IMR-90 (cell line): ENCODE results near the gene IL22RA2. TPM values are rescaled to one million over a fixed set of nuclear protein-coding genes. Genes with fewer than 3 reads are reported as not detected.
A peak's percentile ranks its signal among the peaks of the same experiment; 100 is the strongest.

Source experiments
- ATAC-seq: fragments of 200-7000 bp; cut with Tn5 transposase; 2 replicates; pipeline ENCODE4 v1.9.1; 2020; ENCODE audit warnings: low read depth, mild to moderate bottlenecking, moderate library complexity
- BruUV-seq: library from RNA; stranded (reverse); fragments of 400-500 nt; replicated peaks from 2 replicates; lab custom pipeline; 2021; lab: Mats Ljungman, UMichigan
- CTCF ChIA-PET: fragments of 300-600 bp; formaldehyde crosslinking; extraction: SDS; loops from one replicate; lab custom pipeline; 2021; ENCODE audit warnings: antibody characterized with exemption; lab: Yijun Ruan, JAX
- POLR2A ChIA-PET: fragments of 300-600 bp; sonication (Branson Sonifier 250); formaldehyde crosslinking; loops from one replicate; lab custom pipeline; 2022; ENCODE audit warnings: antibody characterized with exemption; ENCODE audit not compliant: unreplicated experiment; lab: Charles Lee
- DNase-seq: peaks from one replicate; pipeline ENCODE4 v3.0.0; 2013
- H2AFZ ChIP-seq: replicated peaks from 2 replicates; pipeline ENCODE3; 2013; ENCODE audit warnings: low read length, mild to moderate bottlenecking; ENCODE audit not compliant: poor library complexity
- H2AK5ac ChIP-seq: 2 replicates; pipeline ENCODE4 v1.6.1; 2013; ENCODE audit warnings: low read depth, low read length, inconsistent platforms
- H2AK9ac ChIP-seq: replicated peaks from 2 replicates; pipeline ENCODE3; 2013; ENCODE audit warnings: mild to moderate bottlenecking, low read depth, low read length, moderate library complexity; ENCODE audit not compliant: poor library complexity
- H2BK120ac ChIP-seq: 2 replicates; pipeline ENCODE4 v1.6.1; 2013; ENCODE audit warnings: low read depth, low read length, inconsistent platforms
- H2BK15ac ChIP-seq: 3 replicates; pipeline ENCODE4 v1.6.1; 2013; ENCODE audit warnings: low read depth, low read length, inconsistent platforms
- H2BK20ac ChIP-seq: 2 replicates; pipeline ENCODE4 v1.6.1; 2013; ENCODE audit warnings: low read depth, mild to moderate bottlenecking, inconsistent platforms, low read length, moderate library complexity
- H2BK5ac ChIP-seq: 2 replicates; pipeline ENCODE4 v1.6.1; 2013; ENCODE audit warnings: mild to moderate bottlenecking, low read depth, low read length, inconsistent platforms; ENCODE audit not compliant: poor library complexity, severe bottlenecking
- H3K14ac ChIP-seq: replicated peaks from 2 replicates; pipeline ENCODE4 v1.6.1; 2013; ENCODE audit warnings: low read depth, low read length, inconsistent platforms
- H3K18ac ChIP-seq: 2 replicates; pipeline ENCODE4 v1.6.1; 2013; ENCODE audit warnings: low read depth, low read length, control low read depth
- H3K23ac ChIP-seq: 2 replicates; pipeline ENCODE4 v1.6.1; 2013; ENCODE audit warnings: low read depth, low read length, inconsistent platforms
- H3K27ac ChIP-seq: 2 replicates; pipeline ENCODE4 v1.5.1; 2013; ENCODE audit warnings: mild to moderate bottlenecking, control low read depth, low read length; ENCODE audit not compliant: insufficient read depth
- H3K27me3 ChIP-seq: 2 replicates; pipeline ENCODE4 v1.6.1; 2013; ENCODE audit warnings: low read length; ENCODE audit not compliant: control insufficient read depth, insufficient read depth
- H3K36me3 ChIP-seq: 2 replicates; pipeline ENCODE4 v1.6.1; 2013; ENCODE audit warnings: low read length, mixed read lengths; ENCODE audit not compliant: control insufficient read depth, insufficient read depth
- H3K4ac ChIP-seq: 2 replicates; pipeline ENCODE4 v1.6.1; 2013; ENCODE audit warnings: low read depth, low read length, inconsistent platforms
- H3K4me1 ChIP-seq: 2 replicates; pipeline ENCODE4 v1.6.1; 2013; ENCODE audit warnings: low read length, mixed read lengths; ENCODE audit not compliant: control insufficient read depth, insufficient read depth
- H3K4me2 ChIP-seq: 2 replicates; pipeline ENCODE4 v1.6.1; 2013; ENCODE audit warnings: low read depth, mild to moderate bottlenecking, control low read depth, low read length, moderate library complexity
- H3K4me3 ChIP-seq: 2 replicates; pipeline ENCODE4 v1.5.1; 2013; ENCODE audit warnings: low read depth, mild to moderate bottlenecking, control low read depth, low read length, moderate library complexity; ENCODE audit not compliant: insufficient read depth
- H3K56ac ChIP-seq: 2 replicates; pipeline ENCODE4 v1.6.1; 2013; ENCODE audit warnings: low read length, inconsistent platforms; ENCODE audit not compliant: insufficient read depth; ENCODE audit errors: extremely low read depth
- H3K79me1 ChIP-seq, 2 experiments: 2 replicates each; pipeline ENCODE4 v1.6.1; 2013; ENCODE audit warnings: low read length in 2 of 2, inconsistent platforms in 1 of 2, low read depth in 1 of 2
- H3K9ac ChIP-seq: 2 replicates; pipeline ENCODE4 v1.6.1; 2013; ENCODE audit warnings: low read depth, low read length, control low read depth
- H3K9me1 ChIP-seq: 2 replicates; pipeline ENCODE4 v1.6.1; 2013; ENCODE audit warnings: low read length, inconsistent platforms; ENCODE audit not compliant: insufficient read depth
- H3K9me3 ChIP-seq: 2 replicates; pipeline ENCODE4 v1.6.1; 2013; ENCODE audit warnings: low read length; ENCODE audit not compliant: control insufficient read depth, insufficient read depth
- H4K20me1 ChIP-seq: 2 replicates; pipeline ENCODE4 v1.6.1; 2013; ENCODE audit warnings: low read length, inconsistent platforms; ENCODE audit not compliant: insufficient read depth
- H4K5ac ChIP-seq: 2 replicates; pipeline ENCODE4 v1.6.1; 2013; ENCODE audit warnings: mild to moderate bottlenecking, low read depth, low read length, control low read depth
- H4K8ac ChIP-seq, 2 experiments: 2 replicates each; pipeline ENCODE4 v1.6.1; 2013; ENCODE audit warnings: low read depth in 2 of 2, low read length in 2 of 2, control low read depth in 1 of 2, inconsistent platforms in 1 of 2
- H4K91ac ChIP-seq: 2 replicates; pipeline ENCODE4 v1.6.1; 2013; ENCODE audit warnings: low read depth, low read length, inconsistent platforms; ENCODE audit not compliant: insufficient read depth
- BHLHE40 ChIP-seq: fragments of 150-350 bp; IDR thresholded peaks from 2 replicates; pipeline ENCODE4 v1.6.1; 2016; ENCODE audit warnings: mild to moderate bottlenecking, low read depth, low read length
- CEBPB ChIP-seq: IDR thresholded peaks from 2 replicates; pipeline ENCODE4 v1.6.1; 2012; ENCODE audit warnings: low read depth, low read length, improper control_type of control experiment
- CHD1 ChIP-seq: IDR thresholded peaks from 2 replicates; pipeline ENCODE4 v1.6.1; 2012; ENCODE audit warnings: low read depth, low read length, improper control_type of control experiment
- CTCF ChIP-seq: conservative IDR thresholded peaks from 2 replicates; pipeline ENCODE4 v1.5.1; 2012; ENCODE audit warnings: mild to moderate bottlenecking, low read depth, low read length, improper control_type of control experiment
- ELK1 ChIP-seq: fragments of 150-350 bp; IDR thresholded peaks from 2 replicates; pipeline ENCODE4 v1.6.1; 2016; ENCODE audit warnings: low read depth, mild to moderate bottlenecking, low read length, moderate library complexity, borderline replicate concordance
- FOS ChIP-seq: fragments of 150-350 bp; IDR thresholded peaks from 2 replicates; pipeline ENCODE4 v1.6.1; 2016; ENCODE audit warnings: low read depth, low read length
- MAFK ChIP-seq: IDR thresholded peaks from 2 replicates; pipeline ENCODE4 v1.6.1; 2012; ENCODE audit warnings: low read depth, low read length, improper control_type of control experiment
- MAZ ChIP-seq: IDR thresholded peaks from 2 replicates; pipeline ENCODE4 v1.6.1; 2012; ENCODE audit warnings: low read depth, mild to moderate bottlenecking, low read length, improper control_type of control experiment, moderate library complexity, borderline replicate concordance
- MXI1 ChIP-seq: IDR thresholded peaks from 2 replicates; pipeline ENCODE4 v1.6.1; 2012; ENCODE audit warnings: low read depth, mild to moderate bottlenecking, low read length, moderate library complexity, borderline replicate concordance
- POLR2A ChIP-seq: IDR thresholded peaks from 2 replicates; pipeline ENCODE4 v1.6.1; 2012; ENCODE audit warnings: mild to moderate bottlenecking, low read depth, low read length
- RAD21 ChIP-seq: IDR thresholded peaks from 2 replicates; pipeline ENCODE4 v1.6.1; 2012; ENCODE audit warnings: low read length, improper control_type of control experiment
- RCOR1 ChIP-seq: IDR thresholded peaks from 2 replicates; pipeline ENCODE4 v1.6.1; 2012; ENCODE audit warnings: mild to moderate bottlenecking, low read length, improper control_type of control experiment; ENCODE audit not compliant: insufficient replicate concordance
- RFX5 ChIP-seq: IDR thresholded peaks from 2 replicates; pipeline ENCODE4 v1.8.0; 2012; ENCODE audit warnings: low read depth, mild to moderate bottlenecking, low read length, moderate library complexity
- SMC3 ChIP-seq: fragments of 150-350 bp; IDR thresholded peaks from 2 replicates; pipeline ENCODE4 v1.6.1; 2016; ENCODE audit warnings: low read depth, mild to moderate bottlenecking, antibody characterized with exemption, low read length, moderate library complexity
- WGBS, 2 experiments: methylation state at CpG; one replicate each; pipeline versions ENCODE4 v1.1.5 to v1.1.7; 2013; ENCODE audit warnings: missing lambda C conversion rate in 2 of 2; ENCODE audit not compliant: insufficient read length in 1 of 2; ENCODE audit errors: extremely low coverage in 2 of 2; 5-methylcytosine and 5-hydroxymethylcytosine counted together
- dilution Hi-C: fragments of 300-500 bp; cut with HindIII; formaldehyde crosslinking; loops from one replicate; pipeline ENCODE4 v1.14.3; 2018; ENCODE audit warnings: low sequenced_read_pairs; ENCODE audit not compliant: unreplicated experiment
- in situ Hi-C: fragments of 300-500 bp; cut with MboI; formaldehyde crosslinking; loops from 3 replicates; pipeline ENCODE4 v1.14.3; 2019; ENCODE audit warnings: low sequenced_read_pairs, inconsistent platforms, mixed read lengths
- intact Hi-C: fragments of 100-400 bp; cut with micrococcal nuclease; formaldehyde crosslinking; loops from 2 replicates; pipeline ENCODE4 v1.10.0; 2022
- polyA plus RNA-seq, 3 experiments: library from polyadenylated mRNA; depleted of rRNA; stranded (reverse); fragments of >200 nt; gene quantifications; 2 replicates each; pipeline ENCODE4 v1.2.3, GENCODE V29; 2012; ENCODE audit warnings: low replicate concordance in 1 of 3
- total RNA-seq: library from RNA; depleted of rRNA; stranded (reverse); fragments of >200 nt; gene quantifications from 2 replicates; pipeline ENCODE4 v1.2.3, GENCODE V29; 2012
- TF ChIP-seq, protein P1 (sequence below): fragments of 150-350 bp; IDR thresholded peaks from 2 replicates; pipeline ENCODE4 v1.6.1; 2017; ENCODE audit warnings: mild to moderate bottlenecking, antibody characterized with exemption, low read length, low read depth

IL22RA2 gene
- total and polyA plus RNA-seq, 2 of the 4 experiments (the other 2 are of a cell fraction), result not detected

DNA sequence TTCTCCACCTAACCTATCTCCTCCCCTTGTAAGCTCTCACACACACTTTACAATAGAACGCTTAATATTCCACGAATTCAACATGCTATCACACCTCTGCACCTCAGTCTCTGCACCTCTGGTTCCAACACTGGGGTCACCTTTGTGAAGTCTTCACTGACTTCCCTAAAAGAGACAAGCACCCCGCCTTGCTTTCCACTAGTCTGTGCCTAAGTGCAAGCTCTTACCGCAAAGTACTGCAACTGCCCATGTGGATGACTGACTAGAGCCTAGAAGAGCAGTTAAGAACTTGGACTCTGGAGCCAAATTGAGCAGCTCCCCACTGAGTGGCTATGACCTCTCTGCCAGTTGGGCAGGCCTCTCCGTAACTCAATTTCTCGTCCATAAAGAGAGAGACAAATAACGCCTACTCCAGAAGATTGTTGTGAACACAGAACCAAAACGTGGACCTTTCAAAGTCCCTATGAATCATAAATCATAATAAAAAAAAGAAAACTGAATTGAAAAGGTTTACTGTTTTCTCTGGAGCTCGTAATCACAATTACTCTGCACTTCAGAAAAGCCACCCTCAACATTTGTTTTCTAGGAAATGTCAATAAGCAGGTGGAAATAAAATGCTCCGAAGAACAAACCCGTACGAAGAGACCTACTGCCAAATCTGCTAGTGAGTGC is 44.5 kb upstream of the IL22RA2 start:
- Histone ChIP-seq H3K23ac (peak overlapping the region; percentile 57; the same call in 1 of the 2 replicates), H2AK9ac (peak overlapping the region; percentile 82), H3K14ac (peak overlapping the region; percentile 79; the same call in 1 of the 2 replicates), H3K36me3 (no peaks in the 10 kb centered on the region), H4K91ac (no peak overlapping the region), H2BK20ac (no peak overlapping the region), H3K18ac (no peak overlapping the region), H2BK5ac (no peak overlapping the region), H3K79me1 (peaks cover 21 to 40% of the 10 kb centered on the region in 2 experiments; a peak in 3 of 4 replicates), H3K9ac (peak overlapping the region; percentile 99), H2BK15ac (no peak overlapping the region), H3K4me3 (peak overlapping the region; percentile 96), H3K4ac (0 out of 2 replicates have a peak overlapping the region, but pooled peaks have one; percentile 69), H4K5ac (no peak overlapping the region), H3K56ac (no peak overlapping the region), H2AK5ac (no peak overlapping the region), H2AFZ (peak overlapping the region; percentile 100), H4K20me1 (peaks cover 29% of the 10 kb centered on the region), H3K27ac (no peak overlapping the region; the same call in 1 of the 2 replicates), H4K8ac (peak overlapping the region in 1 of 2 experiments; percentile 92; a peak in 1 of 4 replicates), H3K27me3 (no peaks in the 10 kb centered on the region), H3K4me1 (peaks cover 5% of the 10 kb centered on the region), H3K9me3 (no peaks in the 10 kb centered on the region), H2BK120ac (no peak overlapping the region), H3K4me2 (peak overlapping the region; percentile 92), H3K9me1 (peaks cover 4% of the 10 kb centered on the region)
- WGBS, 2 experiments, result 91% methylated on average over 4 of the region's 12 CpGs; no CpG with 5 or more reads in 1 of the 2 experiments
- CTCF ChIA-PET, result interaction anchor here (0.6 kb wide), 1 partner anchor 401 kb away, joined by 3 read pairs; no protein-coding TSS in a partner anchor
- intact Hi-C loops, result no loop called here
- POLR2A ChIA-PET, result no interaction called here
- DNase-seq (peak; percentile 18), ATAC-seq (no peak)
- no TSS peak for BruUV-seq
- dilution Hi-C loops, result no loop called here
- in situ Hi-C loops, result no loop called here
- TF ChIP-seq CEBPB (no peak), RFX5 (no peak), CHD1 (no peak), MAFK (no peak), SMC3 (no peak), RCOR1 (no peak), POLR2A (no peak), ELK1 (no peak), FOS (no peak), RAD21 (no peak), BHLHE40 (no peak), CTCF (no peak), MXI1 (no peak), MAZ (no peak)
- TF ChIP-seq, protein P1, sequence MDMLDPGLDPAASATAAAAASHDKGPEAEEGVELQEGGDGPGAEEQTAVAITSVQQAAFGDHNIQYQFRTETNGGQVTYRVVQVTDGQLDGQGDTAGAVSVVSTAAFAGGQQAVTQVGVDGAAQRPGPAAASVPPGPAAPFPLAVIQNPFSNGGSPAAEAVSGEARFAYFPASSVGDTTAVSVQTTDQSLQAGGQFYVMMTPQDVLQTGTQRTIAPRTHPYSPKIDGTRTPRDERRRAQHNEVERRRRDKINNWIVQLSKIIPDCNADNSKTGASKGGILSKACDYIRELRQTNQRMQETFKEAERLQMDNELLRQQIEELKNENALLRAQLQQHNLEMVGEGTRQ, result no peak
